Activated T-helper 2 cell treated with anti-CD3 and anti-CD28 coated beads, Interferon-gamma antibody, Interleukin-2, Interleukin-4, amounts not matched to agents 10 μg/mL and 5 μg/mL and 100 μg/mL, durations not matched to agents 14 hours and 24 hours and 36 hours (primary cell): ENCODE data around the gene TNFRSF13B. TPM values are rescaled to one million over a fixed set of nuclear protein-coding genes. Genes with fewer than 3 reads are reported as not detected.

ENCODE experiments used
- DNase-seq: peaks from one replicate; pipeline ENCODE4 v3.0.0; 2021; ENCODE audit warnings: low spot score
- H3K27ac Mint-ChIP-seq: one replicate; pipeline ENCODE4 v1.8.0; 2021; ENCODE audit warnings: mixed read lengths
- H3K27me3 Mint-ChIP-seq: one replicate; pipeline ENCODE4 v1.8.0; 2021; ENCODE audit warnings: low read depth, mixed read lengths
- H3K36me3 Mint-ChIP-seq: one replicate; pipeline ENCODE4 v1.8.0; 2021; ENCODE audit warnings: low read depth, mixed read lengths
- H3K4me1 Mint-ChIP-seq: one replicate; pipeline ENCODE4 v1.8.0; 2021; ENCODE audit warnings: low read depth, mixed read lengths
- H3K4me3 Mint-ChIP-seq: one replicate; pipeline ENCODE4 v1.8.0; 2021; ENCODE audit warnings: low read depth, mild to moderate bottlenecking, moderate library complexity, mixed read lengths
- H3K9me3 Mint-ChIP-seq: one replicate; pipeline ENCODE4 v1.8.0; 2021; ENCODE audit warnings: mixed read lengths
- intact Hi-C: fragments of 100-400 bp; cut with micrococcal nuclease; formaldehyde crosslinking; loops from one replicate; pipeline ENCODE4 v1.15.1; 2023
- total RNA-seq: library from RNA; stranded (reverse); gene quantifications from 2 replicates; pipeline ENCODE4 v1.2.3, GENCODE V29; 2022

Gene TNFRSF13B
- total RNA-seq, 1 donor from 2014 or later, result 0.14 TPM

GRCh38 chr17:16941072-16942036, 30.6 kb downstream of the TNFRSF13B start:
- no peak for DNase-seq
- Mint-ChIP-seq H3K9me3 (no peaks in the 10 kb centered on the region), H3K4me1 (no peaks in the 10 kb centered on the region), H3K27ac (no peak overlapping the region), H3K36me3 (no peaks in the 10 kb centered on the region), H3K27me3 (peaks cover 7% of the 10 kb centered on the region), H3K4me3 (no peak overlapping the region)
- intact Hi-C loops, result no loop called here

- no peaks in the 10 kb centered on the region for H3K4me1 Mint-ChIP-seq
- intact Hi-C loops, result no loop called here
- no peak overlapping the region for H3K27ac Mint-ChIP-seq
- H3K4me3 Mint-ChIP-seq, result no peak overlapping the region
- H3K36me3 Mint-ChIP-seq, result no peaks in the 10 kb centered on the region
- no peak for DNase-seq
- peaks cover 4% of the 10 kb centered on the region for H3K27me3 Mint-ChIP-seq
- H3K9me3 Mint-ChIP-seq, result no peaks in the 10 kb centered on the region
These were observed 31.6 kb downstream of the TNFRSF13B start for GRCh38 chr17:16940116-16940881.

GRCh38 chr17:16939606-16940115, 32.3 kb downstream of the TNFRSF13B start:
- Mint-ChIP-seq H3K4me1 (no peaks in the 10 kb centered on the region), H3K36me3 (no peaks in the 10 kb centered on the region), H3K4me3 (no peak overlapping the region), H3K27ac (no peak overlapping the region), H3K27me3 (peaks cover 4% of the 10 kb centered on the region), H3K9me3 (no peaks in the 10 kb centered on the region)
- DNase-seq, result no peak
- intact Hi-C loops, result no loop called here

- Mint-ChIP-seq H3K36me3 (no peaks in the 10 kb centered on the region), H3K27me3 (peaks cover 4% of the 10 kb centered on the region), H3K27ac (no peak overlapping the region), H3K4me3 (no peak overlapping the region), H3K9me3 (no peaks in the 10 kb centered on the region), H3K4me1 (no peaks in the 10 kb centered on the region)
- no peak for DNase-seq
- intact Hi-C loops, result no loop called here
These were observed 32.7 kb downstream of the TNFRSF13B start for GRCh38 chr17:16939208-16939576.

GRCh38 chr17:16938496-16939207, 33.3 kb downstream of the TNFRSF13B start:
- Mint-ChIP-seq H3K27me3 (peaks cover 4% of the 10 kb centered on the region), H3K36me3 (no peaks in the 10 kb centered on the region), H3K27ac (no peak overlapping the region), H3K4me1 (no peaks in the 10 kb centered on the region), H3K4me3 (no peak overlapping the region), H3K9me3 (no peaks in the 10 kb centered on the region)
- no peak for DNase-seq
- intact Hi-C loops, result no loop called here

- H3K9me3 Mint-ChIP-seq, result no peaks in the 10 kb centered on the region
- H3K27ac Mint-ChIP-seq, result no peak overlapping the region
- intact Hi-C loops, result no loop called here
- H3K36me3 Mint-ChIP-seq, result no peaks in the 10 kb centered on the region
- no peak overlapping the region for H3K4me3 Mint-ChIP-seq
- H3K27me3 Mint-ChIP-seq, result peaks cover 4% of the 10 kb centered on the region
- DNase-seq, result no peak
- no peaks in the 10 kb centered on the region for H3K4me1 Mint-ChIP-seq
These were observed 33.9 kb downstream of the TNFRSF13B start for GRCh38 chr17:16938031-16938430.

- intact Hi-C loops, result no loop called here
- H3K27me3 Mint-ChIP-seq, result peaks cover 4% of the 10 kb centered on the region
- H3K27ac Mint-ChIP-seq, result no peak overlapping the region
- no peak for DNase-seq
- no peak overlapping the region for H3K4me3 Mint-ChIP-seq
- H3K4me1 Mint-ChIP-seq, result no peaks in the 10 kb centered on the region
- no peaks in the 10 kb centered on the region for H3K36me3 Mint-ChIP-seq
- no peaks in the 10 kb centered on the region for H3K9me3 Mint-ChIP-seq
These were observed 34.5 kb downstream of the TNFRSF13B start for GRCh38 chr17:16937431-16937830.

GRCh38 chr17:16936536-16937310, 35.2 kb downstream of the TNFRSF13B start:
- no peaks in the 10 kb centered on the region for H3K9me3 Mint-ChIP-seq
- intact Hi-C loops, result no loop called here
- H3K27ac Mint-ChIP-seq, result no peak overlapping the region
- H3K4me1 Mint-ChIP-seq, result no peaks in the 10 kb centered on the region
- no peak overlapping the region for H3K4me3 Mint-ChIP-seq
- H3K27me3 Mint-ChIP-seq, result peaks cover 4% of the 10 kb centered on the region
- no peaks in the 10 kb centered on the region for H3K36me3 Mint-ChIP-seq
- DNase-seq, result no peak

GRCh38 chr17:16935786-16936185, 36.1 kb downstream of the TNFRSF13B start:
- H3K36me3 Mint-ChIP-seq, result no peaks in the 10 kb centered on the region
- no peaks in the 10 kb centered on the region for H3K4me1 Mint-ChIP-seq
- intact Hi-C loops, result no loop called here
- H3K9me3 Mint-ChIP-seq, result no peaks in the 10 kb centered on the region
- no peak for DNase-seq
- H3K27me3 Mint-ChIP-seq, result peaks cover 4% of the 10 kb centered on the region
- H3K4me3 Mint-ChIP-seq, result no peak overlapping the region
- no peak overlapping the region for H3K27ac Mint-ChIP-seq

GRCh38 chr17:16935241-16935663, 36.7 kb downstream of the TNFRSF13B start:
- H3K36me3 Mint-ChIP-seq, result no peaks in the 10 kb centered on the region
- no peaks in the 10 kb centered on the region for H3K4me1 Mint-ChIP-seq
- peaks cover 4% of the 10 kb centered on the region for H3K27me3 Mint-ChIP-seq
- DNase-seq, result no peak
- H3K27ac Mint-ChIP-seq, result no peak overlapping the region
- intact Hi-C loops, result no loop called here
- no peak overlapping the region for H3K4me3 Mint-ChIP-seq
- no peaks in the 10 kb centered on the region for H3K9me3 Mint-ChIP-seq

- intact Hi-C loops, result no loop called here
- no peak overlapping the region for H3K27ac Mint-ChIP-seq
- H3K4me3 Mint-ChIP-seq, result no peak overlapping the region
- H3K27me3 Mint-ChIP-seq, result peaks cover 4% of the 10 kb centered on the region
- no peaks in the 10 kb centered on the region for H3K36me3 Mint-ChIP-seq
- H3K9me3 Mint-ChIP-seq, result no peaks in the 10 kb centered on the region
- no peaks in the 10 kb centered on the region for H3K4me1 Mint-ChIP-seq
- no peak for DNase-seq
These were observed 37.1 kb downstream of the TNFRSF13B start for GRCh38 chr17:16934836-16935235.
